ENCODE data around the gene AGK.

GRCh38 chr7:141533149-141533949 lies 17.9 kb upstream of the AGK start:
- TF ChIP-seq CTCF (IDR thresholded peaks at IDR 0.05): peak; percentile 73 to 88 (median 79)
- TF ChIP-seq POLR2A (IDR thresholded peaks at IDR 0.05): no peak
- TF ChIP-seq POLR2AphosphoS5 (IDR thresholded peaks at IDR 0.05): no peak

Measured in breast epithelium (tissue), 3 donors.